ENCODE data around the gene SPC24. TPM values are rescaled to one million over a fixed set of nuclear protein-coding genes. Genes with fewer than 3 reads are reported as not detected.
"Not testable (repeated sequence)": the region's sequence is repeated elsewhere in the genome, so short reads cannot be mapped to it uniquely, and the experiment has no call there.

SPC24 gene
- total RNA-seq, 1 experiment from 2014 or later: 98.0 TPM

DNA sequence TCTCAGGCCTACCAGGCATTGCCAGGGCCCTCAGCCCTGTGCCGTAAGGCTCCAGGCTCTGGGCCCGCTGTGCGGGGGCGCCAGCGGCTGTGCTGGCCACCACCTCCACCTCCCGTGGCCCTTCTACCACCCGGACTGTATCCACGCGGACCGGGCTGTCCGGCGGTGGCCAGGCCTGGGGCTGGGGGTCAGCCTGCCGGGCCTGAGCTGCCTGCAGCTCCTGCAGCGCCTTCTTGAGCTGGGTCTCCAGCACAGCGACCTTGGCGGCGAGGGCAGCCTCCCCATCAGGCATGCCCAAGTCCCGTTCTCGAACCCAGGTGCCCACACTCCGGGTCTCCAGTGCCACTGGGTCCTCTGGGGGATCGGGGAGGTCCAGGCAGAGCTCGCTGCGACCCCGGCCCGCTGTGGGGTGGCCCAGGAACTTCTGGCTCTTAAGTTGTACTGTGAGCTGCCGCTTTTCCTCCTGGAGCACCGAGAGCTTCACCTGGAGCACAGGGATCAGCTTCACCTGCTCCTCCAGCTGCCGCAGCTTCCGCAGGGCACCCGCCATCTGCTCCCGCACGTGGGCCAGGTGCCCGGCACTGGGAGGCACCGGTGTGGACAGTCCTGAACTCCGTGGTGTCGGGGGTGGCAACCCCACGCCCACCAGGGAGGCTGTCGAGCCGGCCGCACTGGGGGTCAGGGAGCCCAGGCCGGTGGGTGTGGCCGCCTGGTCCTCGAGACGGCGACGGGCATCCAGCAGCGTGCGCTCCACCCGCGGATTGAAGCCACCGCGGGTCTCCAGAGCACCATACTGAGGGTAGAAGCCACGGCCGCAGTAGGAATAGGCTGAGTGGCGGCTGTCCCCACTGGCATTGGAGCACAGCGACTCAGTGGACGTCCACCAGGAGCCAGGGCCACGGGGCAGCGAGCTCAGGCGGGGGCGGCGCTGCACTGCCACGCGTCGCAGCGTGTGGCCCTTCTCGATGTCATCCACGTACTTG lies 37.7 kb upstream of the SPC24 start:
- DNase-seq (ENCODE audit: low spot score): no peak

DNA sequence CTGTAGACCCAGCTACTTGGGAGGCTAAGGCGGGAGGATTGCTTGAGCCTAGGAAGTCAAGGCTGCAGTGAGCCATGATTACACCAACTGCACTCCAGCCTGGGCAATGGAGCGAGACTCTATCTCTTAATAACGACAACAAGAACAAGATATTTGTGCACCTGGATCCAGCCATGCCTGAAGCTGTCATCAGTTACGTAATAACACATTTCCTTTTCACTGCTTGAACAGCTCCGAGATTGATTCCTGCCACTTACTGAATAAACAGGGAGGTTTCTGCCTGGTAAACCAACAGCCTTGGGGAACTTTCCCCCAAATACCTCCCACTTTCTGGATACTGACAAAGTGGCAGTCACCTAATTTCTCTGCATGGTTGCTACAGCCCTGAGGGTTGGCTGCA lies 36.4 kb upstream of the SPC24 start:
- DNase-seq (ENCODE audit: low spot score): no peak

DNA sequence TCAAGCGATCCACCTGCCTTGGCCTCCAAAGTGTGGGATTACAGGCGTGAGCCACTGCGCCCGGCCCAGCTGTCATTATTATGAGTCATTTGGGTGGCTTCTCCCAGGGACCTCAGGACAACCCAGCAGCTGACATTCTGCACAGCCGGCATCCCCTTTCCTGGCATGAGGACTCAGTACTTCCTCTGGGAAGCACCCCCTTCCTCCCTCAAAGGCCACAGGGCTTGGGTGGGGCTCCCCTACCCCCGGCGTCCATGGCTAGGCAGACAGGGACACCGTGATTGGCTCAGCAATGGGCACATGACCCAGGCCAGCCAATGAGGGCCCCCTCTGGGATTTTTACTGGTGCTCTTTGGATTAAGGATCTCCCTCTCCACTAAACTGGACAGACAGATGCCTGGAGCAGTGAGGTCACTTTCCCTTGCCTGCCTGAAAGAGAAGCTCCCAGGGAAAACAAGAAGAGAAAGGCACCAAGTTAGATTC lies 35.7 kb upstream of the SPC24 start:
- DNase-seq (ENCODE audit: low spot score): peak; percentile 32

DNA sequence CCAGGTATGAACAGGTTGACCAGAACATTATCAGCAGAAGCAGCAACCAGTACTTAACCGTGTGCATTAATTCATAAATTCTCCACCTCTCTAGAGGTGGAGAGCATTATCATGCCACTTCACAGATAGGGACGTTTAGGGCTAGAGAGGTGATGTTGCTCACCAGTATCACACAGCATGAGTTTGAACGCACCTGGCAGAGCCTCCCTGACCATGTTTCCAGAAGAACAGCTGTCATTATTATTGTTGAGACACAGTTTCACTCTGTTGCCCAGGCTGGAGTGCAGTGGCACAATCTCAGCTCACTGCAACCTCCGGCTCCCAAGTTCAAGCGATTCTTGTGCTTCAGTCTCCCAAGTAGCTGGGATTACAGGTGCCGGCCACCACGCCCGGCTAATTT lies 34.9 kb upstream of the SPC24 start:
- no peak for DNase-seq (ENCODE audit: low spot score)

DNA sequence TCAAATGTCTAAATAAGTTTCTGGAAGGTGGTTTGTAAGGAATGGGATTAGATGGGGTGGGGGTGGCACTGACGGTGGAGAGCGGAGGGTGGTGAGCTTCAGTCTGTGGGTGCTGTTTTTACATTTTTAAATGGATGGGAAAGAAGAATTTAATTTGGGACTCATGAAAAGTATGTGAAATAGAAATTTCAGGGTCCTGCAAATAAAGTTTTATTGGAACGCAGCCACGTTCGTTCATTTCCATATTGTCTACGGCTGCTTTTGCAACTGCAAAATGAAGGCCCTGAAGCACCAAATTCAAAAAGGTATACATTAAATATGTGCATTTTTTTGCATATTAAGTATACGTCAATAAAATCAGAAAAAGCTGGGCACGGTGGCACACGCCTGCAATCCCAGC lies 31.9 kb upstream of the SPC24 start:
- no peak for DNase-seq (ENCODE audit: low spot score)

DNA sequence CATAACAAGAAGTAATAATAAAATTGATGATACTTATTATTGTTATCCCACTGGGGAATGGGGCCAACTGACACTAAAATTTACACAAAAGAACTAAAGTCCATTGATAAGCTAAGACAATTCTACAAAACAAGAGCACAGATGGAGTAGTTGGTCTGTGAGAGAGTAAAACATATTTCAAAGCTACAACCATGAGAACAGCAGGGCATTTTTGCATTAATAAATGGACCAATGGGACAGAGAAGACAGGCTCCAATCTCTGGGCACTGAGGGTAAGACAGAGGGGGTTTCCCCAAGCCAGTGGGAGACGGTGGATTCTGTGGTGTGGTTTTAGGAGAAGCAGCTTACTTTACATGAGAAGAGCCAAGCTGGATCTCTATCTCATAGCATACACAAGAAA lies 27.4 kb upstream of the SPC24 start:
- DNase-seq (ENCODE audit: low spot score): no peak

DNA sequence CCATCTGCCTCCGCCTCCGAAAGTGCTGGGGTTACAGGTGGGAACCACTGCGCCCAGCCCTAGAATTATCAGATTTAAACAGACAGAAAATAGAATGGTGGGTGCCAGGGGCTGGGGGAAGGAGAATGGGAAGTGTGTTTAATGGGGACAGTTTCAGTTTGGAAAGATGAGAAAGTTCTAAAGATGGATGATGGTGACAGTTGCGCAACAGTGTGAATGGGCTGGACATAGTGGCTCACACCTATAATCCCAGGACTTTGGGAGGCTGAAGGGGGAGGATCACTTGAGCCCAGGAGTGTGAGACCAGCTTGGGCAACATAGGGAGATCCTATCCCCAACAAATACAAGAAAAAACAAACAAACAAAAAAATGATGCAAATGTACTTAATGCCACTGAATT lies 25.9 kb upstream of the SPC24 start:
- no peak for DNase-seq (ENCODE audit: low spot score)

DNA sequence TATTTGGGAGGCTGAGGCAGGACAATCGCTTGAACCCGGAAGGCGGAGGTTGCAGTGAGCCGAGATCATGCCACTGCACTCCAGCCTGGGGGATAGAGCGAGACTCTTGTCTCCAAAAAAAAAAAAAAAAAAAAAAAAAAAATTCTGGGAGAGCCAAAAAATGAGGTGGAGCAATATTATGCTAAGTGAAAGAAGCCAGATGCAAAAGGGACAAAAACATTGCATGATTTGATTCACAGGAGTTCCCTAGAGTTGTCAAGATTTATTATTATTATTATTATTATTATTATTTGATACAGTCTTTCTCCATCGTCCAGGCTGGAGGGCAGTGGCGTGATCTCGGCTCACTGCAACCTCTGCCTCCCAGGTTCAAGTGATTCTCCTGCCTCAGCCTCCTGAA lies 25.4 kb upstream of the SPC24 start:
- not testable (repeated sequence) for DNase-seq (ENCODE audit: low spot score)

DNA sequence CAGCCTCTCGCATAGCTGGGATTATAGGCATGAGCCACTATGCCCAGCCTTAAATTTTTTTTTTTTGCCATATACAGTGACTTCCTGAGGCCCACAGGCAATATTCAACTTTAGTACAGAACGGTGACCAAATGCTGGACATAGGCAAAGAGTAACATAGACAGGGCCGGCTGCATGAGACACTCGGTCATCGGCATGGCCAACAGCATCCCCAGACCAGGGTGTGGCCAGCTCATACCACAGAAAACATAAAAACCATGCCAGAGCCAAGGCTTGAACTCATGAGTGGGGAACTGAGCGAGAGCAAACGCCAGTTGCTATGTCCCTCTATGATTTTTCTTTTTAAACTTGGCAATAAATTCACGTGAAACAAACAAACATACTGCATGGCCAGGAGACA lies 24.8 kb upstream of the SPC24 start:
- no peak for DNase-seq (ENCODE audit: low spot score)

DNA sequence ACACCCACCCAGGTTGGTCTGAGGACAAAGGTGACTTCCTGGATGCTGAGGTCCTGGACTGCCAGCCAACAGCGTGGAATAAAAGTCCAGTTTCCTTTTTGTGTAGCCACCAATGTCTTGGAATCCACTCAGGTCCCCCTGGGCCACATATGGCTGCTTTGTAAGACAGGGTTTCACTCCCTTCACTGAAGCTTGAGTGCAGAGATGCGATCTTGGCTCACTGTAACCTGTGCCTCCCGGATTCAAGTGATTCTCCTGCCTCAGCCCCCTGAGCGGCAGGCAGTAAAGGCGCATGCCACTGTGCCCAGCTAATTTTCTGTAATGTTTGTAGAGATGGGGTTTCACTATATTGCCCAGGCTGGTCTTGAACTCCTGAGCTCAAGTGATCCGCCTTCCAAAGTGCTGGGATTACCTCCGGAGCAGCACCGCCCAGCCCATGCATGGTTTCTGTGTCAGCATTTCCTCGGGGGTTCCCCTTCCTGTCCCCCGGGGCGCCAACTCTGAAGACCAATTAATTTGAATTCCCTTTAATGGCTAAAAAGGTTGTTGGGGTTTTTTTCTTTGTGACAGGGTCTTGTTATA lies 24.2 kb upstream of the SPC24 start:
- no peak for DNase-seq (ENCODE audit: low spot score)

DNA sequence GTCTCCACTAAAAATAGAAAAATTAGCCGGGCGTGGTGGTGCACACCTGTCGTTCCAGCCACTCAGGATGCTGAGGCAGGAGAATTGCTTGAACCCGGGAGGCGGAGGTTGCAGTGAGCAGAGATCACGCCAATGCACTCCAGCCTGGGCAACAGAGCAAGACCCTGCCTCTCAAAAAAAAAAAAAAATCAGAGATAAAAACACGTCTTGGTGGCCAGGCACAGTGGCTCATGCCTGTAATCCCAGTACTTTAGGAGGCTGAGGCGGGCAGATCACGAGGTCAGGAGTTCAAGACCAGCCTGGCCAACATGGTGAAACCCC lies 23.5 kb upstream of the SPC24 start:
- DNase-seq (ENCODE audit: low spot score): not testable (repeated sequence)

DNA sequence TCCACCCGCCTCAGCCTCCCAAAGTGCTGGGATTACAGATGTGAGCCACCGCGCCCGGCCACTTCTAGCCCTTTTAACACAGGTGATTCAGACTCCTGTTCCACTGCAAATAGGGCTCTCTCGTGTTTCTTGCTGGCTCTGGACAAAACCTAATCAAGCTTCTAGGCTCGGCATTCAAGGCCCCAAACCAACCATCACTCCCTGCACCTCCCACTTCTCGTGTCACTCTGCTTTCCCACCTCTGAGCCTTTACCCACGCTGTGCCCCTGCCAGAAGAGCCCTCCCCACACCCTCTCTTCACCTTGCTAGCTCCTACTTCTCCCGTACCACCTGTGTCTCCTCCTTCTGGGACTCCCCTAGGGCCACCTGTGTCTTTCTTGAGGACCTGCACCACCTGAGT lies 22.0 kb upstream of the SPC24 start:
- DNase-seq (ENCODE audit: low spot score): no peak

DNA sequence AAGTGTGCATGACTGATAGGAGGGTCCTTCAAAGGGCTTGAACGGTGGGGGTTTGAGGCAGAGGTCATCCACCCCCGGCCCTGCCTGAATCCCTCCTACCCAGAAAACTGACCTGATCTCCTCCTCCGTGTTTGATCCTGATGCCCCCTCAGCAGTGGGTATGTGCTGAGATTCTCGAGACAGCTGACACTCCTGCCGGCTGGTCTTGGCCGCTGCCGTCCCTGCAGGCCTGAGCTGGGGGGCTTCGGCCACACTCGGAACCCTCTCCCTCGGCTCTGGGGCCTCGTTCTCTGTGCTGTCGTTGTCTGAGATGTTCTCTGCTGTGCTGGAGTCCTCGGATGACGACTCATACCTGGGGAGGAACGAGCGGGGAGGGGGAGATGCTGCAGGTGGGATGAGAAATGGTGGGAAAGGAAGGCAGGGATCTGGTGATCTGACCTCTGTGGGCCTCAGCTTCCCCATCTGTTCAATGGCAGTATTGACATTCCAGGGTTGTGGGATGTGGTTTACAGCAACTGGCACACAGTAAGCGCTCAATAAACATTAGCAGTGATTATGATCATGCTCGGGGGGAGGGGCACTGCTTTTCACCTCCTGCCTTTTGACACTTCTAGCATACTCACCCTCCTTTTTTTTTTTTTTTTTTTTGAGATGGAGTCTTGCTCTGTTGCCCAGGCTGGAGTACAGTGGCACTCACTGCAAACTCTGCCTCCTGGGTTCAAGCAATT lies 21.0 kb upstream of the SPC24 start:
- no peak for DNase-seq (ENCODE audit: low spot score)

DNA sequence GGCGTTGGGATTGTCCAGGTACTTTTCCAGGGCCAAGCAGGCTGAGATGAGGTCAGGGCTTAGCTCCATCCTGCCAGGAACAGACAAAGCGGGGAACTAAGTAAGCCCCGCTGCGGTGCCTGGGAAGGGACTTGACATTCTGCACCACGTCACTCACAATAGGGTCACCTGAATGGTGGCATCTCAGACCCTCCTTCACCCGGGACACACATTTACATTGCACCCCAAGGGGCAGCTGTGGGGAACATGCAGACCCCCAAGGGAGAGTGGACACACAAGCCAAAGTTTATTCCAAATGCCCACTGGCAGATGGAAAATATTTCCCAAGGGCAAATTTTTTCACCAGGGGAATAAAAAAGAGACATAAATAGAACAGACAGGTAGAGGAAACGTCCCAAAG lies 20.3 kb upstream of the SPC24 start:
- no peak for DNase-seq (ENCODE audit: low spot score)

DNA sequence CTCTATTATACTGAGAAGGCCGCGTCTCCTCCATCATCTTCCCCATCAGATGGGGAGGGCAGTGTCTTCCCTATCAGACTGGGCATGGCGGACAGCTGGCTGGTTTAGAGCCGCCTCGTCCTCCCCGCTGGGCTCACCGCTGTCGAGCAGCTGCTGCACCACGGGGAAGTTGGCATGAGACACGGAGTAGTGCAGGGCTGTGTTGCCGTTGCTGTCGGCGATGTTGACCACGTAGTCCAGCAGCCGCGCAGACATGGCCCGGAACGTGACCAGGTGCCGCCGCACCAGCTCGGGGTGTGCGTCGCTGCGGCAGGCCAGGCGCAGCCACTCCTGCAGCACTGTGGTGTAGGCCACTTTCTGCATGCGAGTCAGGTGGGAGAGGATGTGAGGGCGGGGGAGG lies 18.8 kb upstream of the SPC24 start:
- no peak for DNase-seq (ENCODE audit: low spot score)

DNA sequence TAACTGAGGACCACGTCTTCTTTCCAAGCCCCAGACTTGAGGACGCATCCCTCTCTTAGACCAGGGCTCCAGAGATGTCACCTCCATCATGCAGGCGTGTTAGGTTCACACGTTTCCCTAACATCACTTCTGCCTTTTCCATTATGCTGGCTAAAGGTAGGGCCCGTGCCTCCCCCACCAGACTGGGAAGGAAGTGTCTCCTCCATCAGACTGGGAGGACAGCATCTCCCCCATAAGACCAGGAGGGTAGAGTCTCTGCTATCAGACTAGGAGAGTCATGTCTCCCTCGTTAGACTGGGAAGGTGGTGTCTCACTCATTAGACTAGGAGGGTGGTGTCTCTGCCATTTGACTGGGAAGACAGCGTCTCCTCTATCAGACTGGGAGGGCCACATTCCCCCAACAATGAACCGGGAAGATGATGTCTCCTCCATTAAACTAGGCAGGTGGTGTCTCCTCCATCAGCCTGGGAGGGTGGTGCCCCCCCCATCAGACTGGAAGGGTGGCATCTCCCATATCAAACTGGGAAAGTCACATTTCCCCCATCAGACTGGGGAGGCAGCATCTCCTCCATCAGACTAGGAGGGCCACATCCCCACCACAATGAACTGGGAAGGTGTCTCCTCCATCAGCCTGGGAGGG lies 18.1 kb upstream of the SPC24 start:
- DNase-seq (ENCODE audit: low spot score): no peak

DNA sequence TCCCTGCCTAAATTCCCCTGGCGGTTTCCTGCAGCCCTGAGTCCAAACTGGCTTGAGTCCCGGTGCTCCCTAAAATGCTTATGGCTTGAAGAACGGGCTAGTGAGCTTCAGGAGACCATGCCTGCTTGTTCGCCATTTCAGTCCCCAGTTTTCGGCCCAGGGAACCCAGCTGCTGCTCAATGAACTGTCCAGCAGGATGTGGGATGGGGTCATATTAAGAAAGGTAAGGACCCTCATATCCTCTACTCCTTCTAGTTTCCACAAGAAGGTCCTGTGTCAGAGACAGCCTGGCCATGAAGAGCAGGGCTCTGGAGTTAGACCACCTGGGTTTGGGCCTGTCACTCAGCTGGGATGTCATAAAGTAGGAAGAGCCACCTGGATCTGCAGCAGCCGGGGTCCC lies 17.0 kb upstream of the SPC24 start:
- no peak for DNase-seq (ENCODE audit: low spot score)

DNA sequence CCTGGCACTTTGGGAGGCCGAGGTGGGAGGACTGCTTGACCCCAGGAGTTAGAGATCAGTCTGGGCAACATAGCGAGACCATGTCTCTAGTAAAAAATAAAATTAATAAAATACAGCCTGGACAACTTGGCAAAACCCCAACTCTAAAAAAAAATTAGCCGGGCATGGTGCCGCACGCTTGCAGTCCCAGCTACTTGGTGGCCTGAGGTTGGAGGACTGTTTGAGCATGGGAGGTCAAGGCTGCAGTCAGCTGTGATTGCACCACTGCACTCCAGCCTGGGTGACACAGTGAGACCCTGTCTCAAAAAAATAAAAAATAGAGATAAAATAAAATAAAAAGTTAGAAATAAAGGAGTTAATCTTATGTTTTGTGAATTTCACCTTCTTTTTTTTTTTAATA lies 15.6 kb upstream of the SPC24 start:
- no peak for DNase-seq (ENCODE audit: low spot score)

DNA sequence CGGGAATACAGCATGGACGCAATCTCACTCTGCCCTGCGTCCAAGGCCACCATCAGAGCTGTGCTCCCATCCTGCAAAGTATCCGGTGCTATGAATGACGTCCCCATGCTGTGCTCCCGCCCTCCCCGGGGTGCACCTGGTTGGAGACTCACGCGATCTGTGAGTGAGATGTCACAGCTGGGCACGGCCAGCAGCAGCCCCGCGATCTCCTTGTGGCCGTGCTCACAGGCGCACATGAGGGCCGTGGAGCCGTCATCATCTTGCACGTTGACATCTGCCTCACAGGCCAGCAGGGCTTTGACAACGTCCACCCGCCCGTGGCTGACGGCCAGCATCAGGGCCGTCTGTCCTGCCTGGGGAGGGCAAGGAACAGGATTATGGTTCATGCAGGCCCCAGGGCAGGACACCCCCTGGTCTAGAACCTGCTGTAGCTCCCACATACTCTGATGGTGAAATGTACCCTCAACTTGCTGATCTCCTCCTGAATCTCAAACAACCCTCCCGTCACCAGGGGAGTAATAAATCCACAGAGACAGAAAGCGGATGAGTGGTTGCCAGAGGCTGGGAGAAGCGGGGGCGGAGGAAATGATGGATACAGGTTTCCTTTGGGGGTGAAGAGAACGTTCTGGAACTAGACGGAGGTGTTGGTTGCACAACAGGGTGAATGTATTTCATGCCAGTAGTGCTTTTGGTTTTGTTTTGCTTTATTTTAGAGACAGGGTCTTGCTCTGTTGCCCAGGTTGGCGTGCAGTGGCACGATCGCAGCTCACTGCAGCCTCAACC lies 14.5 kb upstream of the SPC24 start:
- DNase-seq (ENCODE audit: low spot score): no peak

DNA sequence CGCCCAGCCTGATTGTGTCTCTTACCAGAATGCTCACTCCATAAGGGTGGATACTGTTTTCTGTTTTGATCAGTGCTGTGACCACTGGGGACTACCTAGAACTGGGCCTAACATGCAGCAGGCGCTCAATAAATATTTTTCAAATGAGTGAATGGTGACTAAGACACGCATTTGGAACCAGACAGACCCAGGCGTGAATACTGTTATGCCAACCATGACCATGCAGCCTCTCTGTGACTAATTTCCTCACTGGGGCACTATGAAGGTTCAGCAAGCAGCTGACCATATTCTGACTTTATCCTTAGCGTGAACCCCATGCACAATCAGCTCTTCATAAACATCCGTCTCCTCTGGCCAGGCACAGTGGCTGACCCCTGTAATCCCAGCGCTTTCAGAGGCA lies 13.0 kb upstream of the SPC24 start:
- DNase-seq (ENCODE audit: low spot score): no peak

Data from HT-29 (cell line).